ENCODE data around the gene PDE2A. TPM values are rescaled to one million over a fixed set of nuclear protein-coding genes. Genes with fewer than 3 reads are reported as not detected.

The PDE2A gene
- total RNA-seq, 1 donor from 2014 or later: 63.2 TPM

DNA sequence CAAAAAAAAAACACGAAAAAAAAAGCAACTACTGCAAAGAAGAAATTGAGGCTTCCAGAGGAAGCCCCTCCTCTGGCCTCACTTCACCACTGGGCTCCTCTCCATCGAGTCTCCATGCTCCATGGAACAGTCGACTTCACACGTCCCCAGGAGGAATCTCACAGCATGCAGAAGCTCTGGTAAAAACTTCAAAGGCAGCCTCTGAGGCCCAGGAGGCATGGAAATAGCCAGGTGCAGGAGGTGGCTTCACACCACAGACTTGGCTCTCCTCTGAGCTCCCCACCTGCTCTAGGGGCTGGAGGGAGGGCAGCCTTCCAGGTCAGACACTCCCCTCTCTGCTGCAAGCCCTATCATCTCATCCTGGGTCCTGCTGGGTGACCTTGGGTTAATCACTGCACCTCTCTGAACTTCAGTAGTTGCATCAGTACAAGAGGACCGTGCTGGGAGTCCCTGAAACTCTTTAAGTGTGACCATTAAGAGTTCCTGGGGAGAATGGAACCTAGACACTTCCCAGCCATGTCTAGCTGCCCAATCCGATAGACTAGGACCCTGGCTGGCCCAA is 8.2 kb downstream of the PDE2A start:
- FAIRE-seq: no peak
- no peak for DNase-seq (ENCODE audit: low spot score in 2 of 2)

DNA sequence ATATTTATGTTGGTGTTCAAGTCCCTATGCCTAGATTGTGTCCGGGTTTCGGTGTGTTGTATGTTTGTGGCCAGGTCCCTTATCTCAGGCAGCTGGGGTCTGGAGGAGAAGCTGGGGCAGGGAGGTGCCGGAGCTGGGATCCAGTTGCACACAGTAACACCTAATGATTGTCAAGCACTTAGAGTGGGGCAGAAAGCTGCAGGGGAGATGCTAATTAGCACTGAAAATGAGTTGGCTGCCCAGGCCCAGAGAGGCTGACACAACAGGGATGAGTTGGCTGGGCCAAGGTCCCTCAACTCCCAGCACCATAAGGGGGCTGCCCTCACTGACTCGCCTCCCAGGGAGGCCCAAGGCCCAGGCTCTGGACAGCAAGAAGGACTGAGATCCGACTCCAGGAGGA is 12.2 kb downstream of the PDE2A start:
- DNase-seq (ENCODE audit: low spot score in 2 of 2) (no peak), FAIRE-seq (no peak)

GRCh38 chr11:72661486-72661885 is 12.7 kb downstream of the PDE2A start:
- no peak for FAIRE-seq
- DNase-seq (ENCODE audit: low spot score in 2 of 2): no peak

DNA sequence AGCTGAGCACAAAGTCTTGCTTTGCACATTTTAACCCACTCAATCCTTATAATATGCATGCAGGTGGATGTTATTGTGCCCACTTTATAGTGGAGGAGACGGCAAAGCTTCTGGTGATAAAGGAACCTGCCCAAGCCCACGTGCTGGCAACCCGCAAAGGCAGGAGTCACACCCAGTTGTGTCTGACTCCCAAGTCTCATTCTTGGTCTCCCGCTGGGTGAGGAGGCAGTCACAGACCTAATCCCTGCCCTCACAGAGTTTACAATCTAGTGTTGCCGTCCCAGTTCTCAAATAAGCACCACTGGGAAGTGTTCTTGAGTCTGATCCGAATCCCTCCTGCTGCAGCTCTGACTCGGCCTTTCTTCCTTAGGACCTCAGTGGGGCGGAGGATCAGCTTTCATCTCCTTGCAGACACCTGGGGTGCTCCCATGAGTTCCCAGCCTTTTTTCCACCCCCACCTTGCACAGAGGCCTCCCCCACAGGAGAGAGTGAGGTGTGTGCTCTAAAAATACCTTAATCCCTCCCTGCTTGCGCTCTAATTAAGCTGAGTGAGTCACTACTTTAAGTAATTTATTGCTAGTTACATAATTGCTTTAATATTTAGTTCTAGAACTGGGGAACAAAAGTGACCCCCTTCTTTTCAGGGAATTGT is 15.1 kb downstream of the PDE2A start:
- FAIRE-seq (no peak), DNase-seq (ENCODE audit: low spot score in 2 of 2) (no peak)

DNA sequence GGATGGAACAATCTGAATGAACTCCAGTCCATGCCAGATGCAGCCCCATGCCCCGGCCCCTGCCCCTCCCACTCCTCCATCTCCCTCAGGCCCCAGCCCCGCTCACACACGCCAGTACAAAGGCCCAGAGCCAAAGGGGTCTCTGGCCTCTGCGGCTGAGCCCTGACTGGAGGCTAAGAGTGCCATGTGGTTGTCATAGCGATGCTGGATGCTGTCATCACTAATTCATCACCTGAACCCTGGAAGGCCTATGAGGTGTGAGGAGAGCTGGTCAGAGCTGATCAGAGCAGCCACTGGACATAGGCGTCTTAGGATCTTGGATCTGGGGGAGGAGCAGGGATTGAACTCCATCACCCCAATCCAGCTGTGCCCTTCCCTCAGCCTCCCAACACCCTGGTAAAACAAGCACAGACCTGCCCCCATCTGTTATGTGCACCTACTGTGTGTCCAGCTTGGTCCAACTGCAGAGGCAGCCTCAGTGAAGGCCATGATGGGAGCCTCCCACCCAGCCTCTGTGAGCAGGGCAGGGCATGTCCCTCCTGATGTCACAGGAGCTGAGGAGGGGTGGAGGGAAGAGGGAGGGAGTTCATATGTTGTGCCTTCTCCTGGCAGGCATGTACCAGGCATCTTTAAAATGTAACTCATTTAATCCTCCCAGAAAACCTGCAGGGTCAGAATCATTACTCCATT is 16.7 kb downstream of the PDE2A start:
- FAIRE-seq (no peak), DNase-seq (ENCODE audit: low spot score in 2 of 2) (no peak)

- FAIRE-seq (no peak), DNase-seq (ENCODE audit: low spot score in 2 of 2) (no peak)
These were observed 18.2 kb downstream of the PDE2A start for GRCh38 chr11:72655896-72656464.

GRCh38 chr11:72655014-72655413 is 19.2 kb downstream of the PDE2A start:
- FAIRE-seq: no peak
- DNase-seq (ENCODE audit: low spot score in 2 of 2): no peak

DNA sequence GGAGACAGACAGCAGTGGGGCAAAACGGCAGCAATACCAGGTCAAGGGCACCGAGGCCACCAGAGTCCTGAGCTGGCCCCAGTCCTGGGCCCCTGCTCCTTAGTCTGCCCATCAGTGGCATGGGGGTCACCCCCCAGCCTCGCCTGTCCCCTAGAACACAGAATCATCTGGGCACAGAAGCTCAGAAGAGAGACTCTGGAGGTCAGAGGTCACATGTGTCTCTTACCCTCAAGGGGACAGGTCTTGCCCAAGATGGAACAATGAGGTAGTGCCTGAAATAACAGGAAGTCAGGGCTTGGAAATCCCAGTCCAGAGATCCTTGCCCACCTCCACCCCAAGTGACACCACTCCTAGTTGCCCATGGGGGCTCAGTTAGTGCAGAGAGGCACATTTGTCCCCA is 20.6 kb downstream of the PDE2A start:
- no peak for DNase-seq (ENCODE audit: low spot score in 2 of 2)
- FAIRE-seq: no peak

DNA sequence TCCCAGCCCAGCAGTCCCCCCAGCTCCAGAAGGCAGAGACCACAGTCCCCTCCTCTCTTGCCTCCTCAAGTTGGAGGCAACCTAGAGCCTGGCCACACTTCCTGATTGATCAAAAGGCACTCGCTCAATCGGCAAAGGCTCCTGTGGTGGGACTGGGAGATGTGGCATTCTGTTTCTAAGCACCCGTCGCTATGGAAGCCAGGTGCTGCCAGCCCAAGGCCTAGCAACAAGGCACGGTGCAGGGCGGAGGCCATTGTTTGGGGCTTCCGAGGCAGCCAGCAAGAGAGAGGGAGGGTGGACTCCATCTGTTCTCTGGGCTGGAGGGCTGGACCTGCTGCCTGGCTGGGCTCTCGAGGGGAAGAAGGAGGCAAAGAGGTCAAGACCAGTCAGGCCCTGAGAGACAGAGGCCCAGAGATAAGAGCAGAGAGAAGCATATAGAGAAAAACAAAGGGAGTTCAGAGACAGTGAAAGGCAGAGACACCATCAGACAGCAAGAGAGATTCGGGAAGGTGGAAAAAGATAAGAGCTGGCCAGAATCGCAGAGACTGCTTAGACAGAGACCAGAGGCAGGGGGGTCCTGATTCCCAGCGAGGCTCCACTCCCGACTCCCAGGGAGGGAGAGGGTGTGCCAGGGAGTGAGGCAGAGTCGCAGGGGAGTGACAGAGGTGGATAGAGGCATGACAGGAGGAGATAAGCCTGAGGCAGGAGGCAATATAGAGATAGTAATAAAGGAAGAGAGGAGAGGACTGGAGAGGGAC is 21.2 kb downstream of the PDE2A start:
- FAIRE-seq (no peak), DNase-seq (ENCODE audit: low spot score in 2 of 2) (no peak)

DNA sequence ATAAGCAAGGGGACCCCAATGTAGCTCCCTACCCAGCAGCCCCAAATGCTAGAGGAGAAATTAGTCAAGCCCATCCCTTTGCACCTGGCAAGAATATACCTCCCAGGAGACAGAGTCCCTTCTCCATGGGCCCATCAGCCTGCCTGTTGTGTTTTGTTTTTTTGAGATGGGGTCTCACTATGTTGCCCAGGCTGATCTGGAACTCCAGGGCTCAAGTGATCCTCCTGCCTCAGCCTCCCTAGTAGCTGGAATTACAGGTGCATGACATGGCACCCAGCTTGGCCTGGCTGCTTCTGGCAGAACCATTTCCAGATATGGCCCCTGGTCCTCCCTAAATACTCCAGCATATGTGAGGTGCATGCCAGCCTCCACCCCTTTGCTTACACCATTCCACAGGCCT is 22.1 kb downstream of the PDE2A start:
- DNase-seq (ENCODE audit: low spot score in 2 of 2): no peak
- no peak for FAIRE-seq

- DNase-seq (ENCODE audit: low spot score in 2 of 2): no peak
- FAIRE-seq: no peak
These were observed 24.8 kb downstream of the PDE2A start for GRCh38 chr11:72649215-72649976.

DNA sequence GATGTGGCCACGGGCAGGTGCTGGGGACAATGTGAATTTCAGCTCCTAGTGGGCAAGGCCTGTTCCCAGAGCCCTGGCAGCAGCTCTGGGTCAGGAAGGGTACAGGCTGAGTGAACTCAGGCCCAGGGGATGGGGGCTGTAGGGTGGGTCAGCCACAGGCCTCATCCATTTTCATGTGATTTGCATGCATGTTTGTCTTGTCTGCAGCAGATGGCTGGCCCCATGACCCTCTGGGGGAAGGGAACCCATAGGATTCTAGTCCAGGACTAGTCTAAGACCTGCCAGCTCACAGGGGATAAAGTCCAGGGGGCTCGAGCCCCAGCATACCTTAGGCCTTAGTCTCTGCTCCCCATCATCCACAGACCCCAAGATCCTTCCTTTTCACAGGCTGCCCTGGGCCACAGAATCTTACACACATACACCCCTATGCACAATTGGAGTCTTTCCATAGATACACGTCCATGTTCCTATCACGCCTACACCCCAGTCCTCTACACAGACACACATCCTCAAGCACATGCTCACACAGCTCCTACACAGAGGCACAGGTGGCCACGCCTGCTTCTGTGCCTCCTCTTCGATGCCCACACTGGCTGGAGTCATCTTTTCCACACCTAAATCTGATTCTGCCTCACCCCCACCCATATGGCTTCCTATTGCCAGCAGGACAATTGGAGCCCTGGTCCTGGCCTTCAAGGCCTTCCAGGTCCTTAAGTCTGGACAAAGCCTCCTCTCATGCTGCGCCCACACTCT is 25.7 kb downstream of the PDE2A start:
- no peak for DNase-seq (ENCODE audit: low spot score in 2 of 2)
- no peak for FAIRE-seq

GRCh38 chr11:72647882-72648281 is 26.3 kb downstream of the PDE2A start:
- DNase-seq (ENCODE audit: low spot score in 2 of 2) (no peak), FAIRE-seq (no peak)

- no peak for FAIRE-seq
- DNase-seq (ENCODE audit: low spot score in 2 of 2): no peak
These were observed 27.8 kb downstream of the PDE2A start for GRCh38 chr11:72646472-72646871.

- no peak for DNase-seq (ENCODE audit: low spot score in 2 of 2)
- FAIRE-seq: no peak
These were observed 28.2 kb downstream of the PDE2A start for GRCh38 chr11:72646024-72646423.

DNA sequence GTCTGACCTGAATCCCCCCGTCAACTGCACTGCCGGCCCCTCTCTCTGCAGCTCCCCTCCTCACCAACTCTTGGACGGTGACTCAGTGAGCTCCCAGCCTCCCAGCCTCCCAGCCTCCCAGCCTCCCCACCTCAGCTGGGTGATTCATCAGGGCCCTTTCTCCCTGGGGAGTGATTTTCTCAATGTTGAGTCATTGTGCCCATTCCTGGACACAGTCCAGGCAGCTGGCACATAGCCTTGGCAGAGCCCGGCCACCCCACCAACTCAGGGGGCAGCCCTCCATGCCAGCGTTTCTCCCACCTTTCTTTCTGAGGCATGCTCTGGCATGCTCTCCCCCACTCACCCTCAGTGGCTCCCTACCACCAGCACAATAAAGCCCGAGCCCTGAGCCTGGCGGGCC is 30.7 kb downstream of the PDE2A start:
- FAIRE-seq: no peak
- peak in 1 of 2 donors; percentile 77 for DNase-seq (ENCODE audit: low spot score in 2 of 2)

DNA sequence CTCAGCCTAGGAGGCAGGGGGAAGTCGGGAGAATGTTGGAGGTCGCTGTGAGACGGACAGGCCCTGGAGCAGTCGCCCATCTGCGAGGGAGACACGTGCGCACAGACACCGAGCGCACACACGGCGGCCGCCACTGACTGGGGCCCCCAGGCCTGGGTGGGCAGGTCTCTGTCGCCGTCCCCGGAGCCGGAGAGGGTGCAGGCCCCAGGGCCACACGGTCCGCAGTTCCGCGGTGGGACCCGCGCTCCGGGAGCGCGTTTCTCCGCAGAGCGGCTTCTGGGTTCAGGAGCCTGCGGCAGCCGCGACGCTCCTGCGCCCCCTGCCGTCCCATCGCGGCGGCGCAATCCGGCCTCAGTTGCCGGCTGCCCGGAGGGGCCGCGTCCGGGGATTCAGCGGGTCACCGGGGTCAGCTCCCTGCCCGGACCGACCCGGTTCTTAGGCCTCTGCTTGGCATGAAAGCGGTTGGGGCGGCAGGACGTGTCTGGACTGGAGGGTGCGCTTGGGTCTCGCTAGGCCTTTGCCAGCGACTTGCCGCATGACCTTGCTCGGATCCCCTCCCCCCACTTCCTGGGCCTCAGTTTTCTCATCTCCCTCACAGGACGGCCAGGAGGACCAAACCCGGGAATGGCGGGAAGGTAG is 31.2 kb downstream of the PDE2A start:
- FAIRE-seq (no peak), DNase-seq (ENCODE audit: low spot score in 2 of 2) (peak; percentile 85 to 87)

GRCh38 chr11:72642043-72642883 is 32.0 kb downstream of the PDE2A start:
- no peak for FAIRE-seq
- DNase-seq (ENCODE audit: low spot score in 2 of 2): peak; percentile 82 to 88

Data from frontal cortex (tissue), 4 donors.